Activated naive CD4-positive, alpha-beta T cell treated with anti-CD3 and anti-CD28 coated beads, Interleukin-2, amount 50 U/mL, for 16 hours (primary cell): Measurements from ENCODE around the gene CHD5.
"Not testable (repeated sequence)": the region's sequence is repeated elsewhere in the genome, so short reads cannot be mapped to it uniquely, and the experiment has no call there.

ENCODE experiments used
- DNase-seq: peaks from one replicate; pipeline ENCODE4 v3.0.0-alpha.2; 2020

CHD5 gene

GRCh38 chr1:6180268-6180706 lies at the start of gene CHD5:
Gene CHD5 (minus strand): TSS chr1:6180321. CDS start chr1:6180023, 298 bp downstream.
- DNase-seq, result no peak

GRCh38 chr1:6225651-6226050 lies 45.5 kb upstream of the CHD5 start:
- no peak for DNase-seq

GRCh38 chr1:6224718-6225117 lies 44.6 kb upstream of the CHD5 start:
- no peak for DNase-seq

GRCh38 chr1:6223617-6224016 lies 43.5 kb upstream of the CHD5 start:
- no peak for DNase-seq

- DNase-seq, result no peak
Measured at GRCh38 chr1:6222636-6223035, 42.5 kb upstream of the CHD5 start.

- DNase-seq, result no peak
Measured at GRCh38 chr1:6221210-6221784, 41.2 kb upstream of the CHD5 start.

- DNase-seq, result no peak
Measured at GRCh38 chr1:6220236-6220635, 40.1 kb upstream of the CHD5 start.

- DNase-seq, result not testable (repeated sequence)
Measured at GRCh38 chr1:6219641-6220040, 39.5 kb upstream of the CHD5 start.

- DNase-seq, result no peak
Measured at GRCh38 chr1:6218375-6219164, 38.4 kb upstream of the CHD5 start.

- no peak for DNase-seq
Measured at GRCh38 chr1:6212193-6212959, 32.3 kb upstream of the CHD5 start.

- DNase-seq, result no peak
Measured at GRCh38 chr1:6211731-6212130, 31.6 kb upstream of the CHD5 start.

- no peak for DNase-seq
Measured at GRCh38 chr1:6210591-6211355, 30.7 kb upstream of the CHD5 start.

- DNase-seq, result peak; percentile 34
Measured at GRCh38 chr1:6209661-6210580, 29.8 kb upstream of the CHD5 start.

GRCh38 chr1:6208723-6209660 lies 28.9 kb upstream of the CHD5 start:
- DNase-seq, result peak; percentile 40

- no peak for DNase-seq
Measured at GRCh38 chr1:6207921-6208320, 27.8 kb upstream of the CHD5 start.

GRCh38 chr1:6207075-6207885 lies 27.2 kb upstream of the CHD5 start:
- no peak for DNase-seq

GRCh38 chr1:6206520-6206855 lies 26.4 kb upstream of the CHD5 start:
- DNase-seq, result no peak

- peak; percentile 63 for DNase-seq
Measured at GRCh38 chr1:6205849-6206519, 25.9 kb upstream of the CHD5 start, which contains the start of gene RNF207. Gene RNF207 (plus strand): TSS chr1:6206119. CDS start chr1:6206536, 417 bp downstream.

- DNase-seq, result no peak
Measured at GRCh38 chr1:6202256-6202655, 22.1 kb upstream of the CHD5 start.
